Activated naive CD4-positive, alpha-beta T cell treated with anti-CD3 and anti-CD28 coated beads, Interleukin-2, amount 50 U/mL, for 72 hours (primary cell): ENCODE measurements around the gene PITPNC1. TPM values are rescaled to one million over a fixed set of nuclear protein-coding genes. Genes with fewer than 3 reads are reported as not detected.
"Not testable (repeated sequence)": the region's sequence is repeated elsewhere in the genome, so short reads cannot be mapped to it uniquely, and the experiment has no call there.

Source experiments
- ATAC-seq, 2 donors: fragments of 150-1000 bp; cut with Tn5 transposase; 2 replicates each; pipeline ENCODE4 v1.10.0; 2021; ENCODE audit warnings: mild to moderate bottlenecking in 2 of 2, moderate library complexity in 2 of 2
- DNase-seq, 2 donors: peaks; one replicate each; pipeline ENCODE4 v3.0.0; 2021 to 2022; ENCODE audit warnings: low spot score in 2 of 2
- H3K27ac Mint-ChIP-seq, 2 donors: one replicate each; pipeline ENCODE4 v1.8.0; 2022; ENCODE audit warnings: mild to moderate bottlenecking in 2 of 2, mixed read lengths in 2 of 2
- H3K36me3 Mint-ChIP-seq, 2 donors: one replicate each; pipeline ENCODE4 v1.8.0; 2022; ENCODE audit warnings: mixed read lengths in 2 of 2
- H3K9me3 Mint-ChIP-seq, 2 donors: one replicate each; pipeline ENCODE4 v1.8.0; 2022; ENCODE audit warnings: mixed read lengths in 2 of 2
- total RNA-seq, 2 donors: library from RNA; stranded (reverse); gene quantifications; one replicate each; pipeline ENCODE4 v1.2.3, GENCODE V29; 2022

The PITPNC1 gene
- total RNA-seq, 2 donors from 2014 or later: 56.8 to 65.3 TPM

DNA sequence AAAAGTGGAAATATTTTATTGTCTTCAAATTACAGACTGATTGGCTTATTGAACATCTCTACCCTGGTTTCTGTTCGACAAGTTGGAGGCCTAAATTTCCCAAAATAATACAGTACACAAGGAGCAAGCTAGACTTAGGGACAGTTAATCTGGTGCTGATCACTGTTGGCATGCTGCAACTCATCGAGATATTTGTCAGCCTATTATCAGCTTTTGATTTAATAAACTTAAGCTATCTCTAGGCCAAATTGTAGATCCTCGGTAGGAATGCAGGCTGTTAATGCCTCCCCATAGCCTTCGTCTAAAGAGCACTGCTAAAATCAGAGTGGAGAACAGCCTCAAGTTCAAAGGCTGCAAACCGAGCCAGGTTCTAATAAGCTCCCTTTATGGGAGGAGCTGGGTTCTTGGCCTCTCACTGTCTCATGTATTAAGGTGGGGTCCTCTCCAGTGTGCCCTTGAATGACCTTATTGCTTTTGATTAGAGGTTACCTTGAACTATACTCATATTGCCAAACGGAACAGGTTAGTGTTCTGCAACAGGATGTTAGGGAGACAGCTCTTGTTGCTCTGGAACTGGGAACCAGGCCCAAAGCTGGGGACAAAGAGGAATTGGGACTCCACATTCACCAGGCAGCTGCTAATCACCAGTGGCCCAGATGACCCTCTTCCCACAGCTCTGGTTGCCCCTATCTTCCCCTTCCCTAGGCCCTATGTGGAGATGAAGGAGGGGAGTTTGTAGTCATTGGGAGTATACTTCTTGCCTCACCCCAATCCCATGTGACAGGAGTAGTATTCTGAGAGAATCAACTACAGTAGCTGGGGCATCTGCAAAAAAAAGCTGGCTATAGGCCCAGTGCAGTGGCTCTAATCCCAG, 271.2 kb downstream of the PITPNC1 start:
- DNase-seq (no peak), ATAC-seq (no peak)
- peak overlapping the region; percentile 27 to 44 for H3K27ac Mint-ChIP-seq
- H3K9me3 Mint-ChIP-seq: no peaks in the 10 kb centered on the region
- peaks cover 0 to 10% of the 10 kb centered on the region in 2 donors for H3K36me3 Mint-ChIP-seq

DNA sequence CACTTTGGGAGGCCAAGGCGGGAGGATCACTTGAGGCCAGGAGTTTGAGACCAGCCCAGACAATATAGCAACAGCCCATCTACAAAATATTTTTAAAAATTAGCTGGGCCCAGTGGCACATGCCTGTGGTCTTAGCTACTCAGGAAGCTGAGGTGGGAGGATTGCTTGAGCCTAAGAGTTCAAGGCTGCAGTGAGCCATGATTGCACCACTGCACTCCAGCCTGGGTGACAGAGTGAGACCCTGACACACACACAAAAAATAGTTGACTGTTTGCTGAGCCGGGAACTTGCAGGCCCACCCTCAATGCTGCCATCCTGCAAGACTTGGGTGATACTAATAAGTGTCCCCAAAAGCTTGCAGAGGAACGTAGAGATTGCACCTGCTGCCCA, 271.8 kb downstream of the PITPNC1 start:
- peaks cover 0 to 11% of the 10 kb centered on the region in 2 donors for H3K36me3 Mint-ChIP-seq
- not testable (repeated sequence) for DNase-seq, ATAC-seq, H3K9me3 Mint-ChIP-seq
- peak overlapping the region in 1 of 2 donors; percentile 44 for H3K27ac Mint-ChIP-seq

DNA sequence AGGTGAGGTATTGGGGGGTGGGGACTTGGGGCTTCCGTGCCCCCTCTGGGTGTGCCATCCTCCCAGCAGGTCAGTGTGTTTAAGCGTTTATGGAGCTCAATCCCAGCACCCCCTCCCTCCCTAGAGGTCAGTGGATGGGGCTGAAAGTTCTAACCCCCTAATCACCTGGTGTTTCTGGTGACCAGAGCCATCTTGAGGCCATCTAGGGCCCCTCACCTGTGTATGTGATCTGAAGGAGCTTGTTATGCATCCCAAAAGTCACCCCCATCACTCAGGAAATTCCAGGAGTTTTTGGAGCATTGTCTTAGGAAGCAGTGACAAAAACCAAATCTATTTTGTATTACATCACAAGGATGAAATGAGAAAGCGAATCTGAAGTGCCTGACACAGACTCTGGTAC, 272.8 kb downstream of the PITPNC1 start:
- H3K36me3 Mint-ChIP-seq: peaks cover 0 to 15% of the 10 kb centered on the region in 2 donors
- no peaks in the 10 kb centered on the region for H3K9me3 Mint-ChIP-seq
- ATAC-seq: no peak
- no peak for DNase-seq
- no peak overlapping the region for H3K27ac Mint-ChIP-seq

DNA sequence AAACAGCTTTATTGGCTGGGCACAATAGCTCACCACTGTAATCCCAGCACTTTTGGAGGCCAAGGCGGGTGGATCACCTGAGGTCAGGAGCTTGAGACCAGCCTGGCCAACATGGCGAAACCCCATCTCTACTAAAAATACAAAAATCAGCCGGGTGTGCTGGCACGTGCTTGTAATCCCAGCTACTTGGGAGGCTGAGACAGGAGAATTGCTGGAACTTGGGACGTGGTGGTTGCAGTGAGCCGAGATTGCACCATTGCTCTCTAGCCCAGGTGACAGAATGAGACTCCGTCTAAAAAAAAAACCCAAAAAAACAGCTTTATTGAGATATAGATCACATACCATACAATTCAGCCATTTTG, 274.1 kb downstream of the PITPNC1 start:
- ATAC-seq, DNase-seq, H3K9me3 Mint-ChIP-seq, H3K27ac Mint-ChIP-seq: not testable (repeated sequence)
- H3K36me3 Mint-ChIP-seq: peaks cover 3 to 15% of the 10 kb centered on the region in 2 donors

DNA sequence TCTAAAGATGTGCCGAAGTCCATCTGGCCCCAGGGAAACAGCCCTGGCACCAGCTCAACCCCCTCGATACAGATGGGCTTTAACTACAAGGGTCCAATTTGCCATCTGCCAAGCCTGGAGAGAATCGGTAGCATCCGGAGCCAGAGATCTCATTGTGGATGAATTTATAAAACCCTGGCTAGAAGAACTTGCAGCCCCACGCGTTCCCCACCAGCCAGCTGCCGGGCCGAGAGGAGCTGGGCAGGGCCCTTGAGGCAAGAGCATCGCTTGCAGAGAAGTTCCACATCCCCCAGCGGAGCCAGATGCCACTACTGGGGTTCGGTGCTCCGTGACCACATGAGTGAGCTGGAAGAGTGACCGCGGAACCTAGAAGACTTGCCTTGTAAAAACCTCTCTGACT, 275.4 kb downstream of the PITPNC1 start:
- no peak for DNase-seq
- no peak for ATAC-seq
- Mint-ChIP-seq H3K27ac (peak overlapping the region in 1 of 2 donors; percentile 67), H3K9me3 (peaks cover 0 to 9% of the 10 kb centered on the region in 2 donors), H3K36me3 (peaks cover 14 to 15% of the 10 kb centered on the region in 2 donors)

DNA sequence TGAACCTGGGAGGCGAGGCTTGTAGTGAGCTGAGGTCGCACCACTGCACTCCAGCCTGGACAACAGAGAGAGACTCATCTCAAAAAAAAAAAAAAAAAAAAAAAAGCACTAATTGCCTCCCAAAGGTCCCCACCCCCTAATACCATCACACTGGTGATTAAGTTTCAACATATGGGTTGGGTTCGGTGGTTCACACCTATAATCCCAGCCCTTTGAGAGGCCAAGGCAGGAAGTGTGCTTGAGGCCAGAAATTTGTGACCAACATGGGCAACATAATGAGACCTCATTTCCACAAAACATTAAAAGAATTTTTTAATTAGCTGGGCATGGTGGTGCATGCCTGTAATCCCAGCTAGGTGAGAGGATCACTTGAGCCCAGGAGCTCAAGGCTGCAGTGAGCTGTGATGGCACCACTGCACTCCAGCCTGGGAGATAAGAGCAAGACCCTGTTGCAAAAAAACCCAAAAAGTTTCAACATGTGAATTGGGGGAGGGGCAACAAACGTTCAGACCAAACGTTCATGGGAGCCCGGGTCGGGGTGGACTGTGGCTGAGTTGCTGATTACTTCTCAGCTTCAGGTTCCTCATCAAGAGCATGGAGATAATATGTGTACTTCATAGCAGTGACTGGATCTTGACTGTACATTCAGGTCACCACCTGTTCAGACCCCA, 278.5 kb downstream of the PITPNC1 start:
- Mint-ChIP-seq H3K36me3 (peaks cover 33 to 36% of the 10 kb centered on the region in 2 donors), H3K27ac (no peak overlapping the region), H3K9me3 (peaks cover 0 to 23% of the 10 kb centered on the region in 2 donors)
- no peak for DNase-seq
- no peak for ATAC-seq

DNA sequence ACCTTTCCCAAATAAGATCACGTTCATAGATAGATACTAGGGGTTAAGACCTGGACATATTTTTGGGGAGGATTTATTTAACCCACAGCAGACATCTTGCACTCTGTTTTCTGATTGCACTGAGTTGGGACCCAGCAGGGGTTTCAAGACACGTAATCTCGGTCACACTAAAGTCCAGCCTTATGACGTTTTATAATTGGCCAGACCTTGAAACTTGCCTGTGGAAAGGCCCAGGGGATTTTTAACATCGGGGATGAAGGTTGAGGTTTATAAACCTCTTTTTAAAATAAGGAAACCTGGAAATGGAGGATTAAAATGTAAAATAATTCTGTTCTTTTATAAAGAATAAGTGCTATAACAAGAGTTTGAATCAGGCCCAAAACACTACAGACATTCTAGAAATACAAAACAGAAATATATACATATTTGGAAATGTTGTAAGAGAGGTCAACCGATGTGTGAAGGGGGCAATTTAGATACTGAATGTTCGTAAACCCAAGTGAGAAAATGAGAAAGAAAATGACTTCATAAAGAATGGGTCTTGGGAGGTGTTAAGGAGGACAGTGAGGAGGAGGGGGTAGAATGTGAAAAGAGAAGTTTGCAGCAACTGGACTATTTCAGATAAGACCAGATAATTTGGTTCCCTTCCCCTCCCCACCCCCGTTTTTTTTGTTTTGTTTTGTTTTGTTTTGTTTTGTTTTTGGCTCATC, 279.6 kb downstream of the PITPNC1 start:
- Mint-ChIP-seq H3K27ac (no peak overlapping the region), H3K36me3 (peaks cover 38 to 43% of the 10 kb centered on the region in 2 donors), H3K9me3 (peaks cover 0 to 29% of the 10 kb centered on the region in 2 donors)
- DNase-seq (no peak), ATAC-seq (no peak)

DNA sequence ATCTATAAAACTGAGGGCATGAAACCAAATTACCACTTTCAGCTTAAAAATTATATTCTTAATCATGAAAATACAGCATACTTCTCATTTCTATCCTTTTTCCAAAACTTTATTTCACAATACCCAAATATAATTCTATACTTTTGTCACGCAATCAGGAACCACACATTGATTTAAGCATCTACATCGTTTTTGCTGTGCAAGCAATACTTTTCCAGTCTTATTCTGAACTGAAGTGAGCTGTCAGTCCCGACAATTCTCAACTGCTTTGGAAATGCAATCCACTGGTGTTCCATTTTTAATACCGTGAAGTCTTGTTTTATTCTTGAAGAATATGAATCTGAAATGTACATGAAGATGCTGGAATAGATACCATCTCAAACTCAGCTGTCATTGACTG, 280.5 kb downstream of the PITPNC1 start:
- Mint-ChIP-seq H3K9me3 (peaks cover 0 to 29% of the 10 kb centered on the region in 2 donors), H3K36me3 (peaks cover 35 to 46% of the 10 kb centered on the region in 2 donors), H3K27ac (peak overlapping the region; percentile 6 to 37)
- ATAC-seq: no peak
- no peak for DNase-seq

DNA sequence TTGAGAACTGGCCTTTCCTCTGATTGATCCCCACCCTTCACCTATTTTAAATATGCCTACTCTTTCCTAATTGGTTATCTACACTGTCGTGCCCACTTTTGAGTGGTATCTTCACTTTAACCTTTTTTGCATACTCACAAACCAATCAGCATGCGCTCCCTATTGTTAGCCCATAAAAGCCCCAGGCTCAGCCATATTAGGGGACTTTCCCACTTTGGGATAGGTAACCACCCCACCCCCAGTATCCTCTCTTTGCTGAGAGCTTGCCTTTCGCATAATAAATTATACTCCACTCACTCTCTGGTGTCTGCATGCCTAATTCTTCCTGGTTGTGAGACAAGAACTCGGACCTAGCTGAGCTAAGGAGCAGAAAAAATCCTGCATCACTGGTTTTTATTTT, 281.2 kb downstream of the PITPNC1 start:
- no peak overlapping the region for H3K27ac Mint-ChIP-seq

DNA sequence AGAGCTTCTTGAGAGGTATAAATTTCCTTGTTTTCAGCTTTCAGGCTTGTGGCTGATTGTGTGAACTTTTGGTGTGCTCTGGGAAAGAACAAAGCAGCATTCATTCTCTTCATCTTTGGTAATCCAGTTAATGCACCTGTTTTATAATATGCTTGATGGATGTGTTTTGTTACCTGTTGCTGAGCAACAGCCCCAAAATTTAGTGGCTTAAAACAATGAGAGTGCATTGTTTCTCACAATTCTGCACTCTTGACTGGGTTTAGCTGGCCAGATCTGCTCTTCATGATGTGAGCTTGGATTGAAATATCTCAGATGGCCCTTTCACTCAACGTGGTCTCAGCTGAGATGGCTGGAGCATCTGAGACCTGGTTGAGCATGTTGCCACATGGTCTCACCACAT, 281.9 kb downstream of the PITPNC1 start:
- Mint-ChIP-seq H3K27ac (no peak overlapping the region), H3K36me3 (peaks cover 26 to 49% of the 10 kb centered on the region in 2 donors), H3K9me3 (peaks cover 0 to 29% of the 10 kb centered on the region in 2 donors)
- no peak for DNase-seq
- ATAC-seq: no peak

More for the DNA sequence above, 281.2 kb downstream of the PITPNC1 start:
- DNase-seq (no peak), ATAC-seq (no peak)
- peaks cover 0 to 29% of the 10 kb centered on the region in 2 donors for H3K9me3 Mint-ChIP-seq
- peaks cover 29 to 49% of the 10 kb centered on the region in 2 donors for H3K36me3 Mint-ChIP-seq

DNA sequence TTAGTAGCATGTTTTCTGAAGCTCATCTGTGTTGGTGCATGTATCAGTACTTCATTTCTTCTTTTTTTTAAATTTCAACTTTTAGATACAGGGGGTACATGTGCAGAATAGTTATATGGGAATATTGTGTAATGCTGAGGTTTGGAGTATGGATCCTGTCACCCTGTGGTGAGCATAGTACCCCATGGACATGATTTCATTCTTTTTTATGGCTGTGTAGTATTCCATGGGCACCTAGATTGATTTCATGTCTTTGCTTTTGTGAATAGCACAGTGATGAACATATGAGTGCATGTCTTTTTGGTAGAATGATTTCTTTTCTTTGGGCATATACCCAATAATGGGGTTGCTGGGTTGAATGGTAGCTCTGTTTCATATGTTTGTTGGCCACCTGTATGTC, 285.6 kb downstream of the PITPNC1 start:
- H3K9me3 Mint-ChIP-seq: peaks cover 0 to 20% of the 10 kb centered on the region in 2 donors
- H3K27ac Mint-ChIP-seq: no peak overlapping the region
- H3K36me3 Mint-ChIP-seq: peaks cover 21 to 32% of the 10 kb centered on the region in 2 donors
- ATAC-seq (no peak), DNase-seq (no peak)

DNA sequence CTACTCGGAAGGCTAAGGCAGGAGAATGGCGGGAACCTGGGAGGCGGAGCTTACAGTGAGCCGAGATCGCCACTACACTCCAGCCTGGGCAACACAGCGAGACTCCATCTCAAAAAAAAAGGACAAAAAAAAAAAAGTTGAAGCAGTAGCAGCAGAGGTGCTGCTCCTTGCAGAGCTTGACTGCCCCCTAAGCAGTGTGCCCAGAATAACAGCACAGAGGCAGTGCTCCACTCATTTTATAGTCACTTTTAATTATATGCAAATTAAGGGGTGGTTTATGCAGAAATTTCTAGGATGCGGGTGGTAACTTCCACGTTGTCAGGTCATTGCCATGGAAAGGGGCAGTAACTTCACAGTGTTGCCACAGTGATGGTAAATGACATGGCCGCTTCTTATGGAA, 286.4 kb downstream of the PITPNC1 start:
- Mint-ChIP-seq H3K9me3 (peaks cover 0 to 16% of the 10 kb centered on the region in 2 donors), H3K36me3 (peaks cover 13 to 30% of the 10 kb centered on the region in 2 donors), H3K27ac (no peak overlapping the region)
- DNase-seq (no peak), ATAC-seq (no peak)

DNA sequence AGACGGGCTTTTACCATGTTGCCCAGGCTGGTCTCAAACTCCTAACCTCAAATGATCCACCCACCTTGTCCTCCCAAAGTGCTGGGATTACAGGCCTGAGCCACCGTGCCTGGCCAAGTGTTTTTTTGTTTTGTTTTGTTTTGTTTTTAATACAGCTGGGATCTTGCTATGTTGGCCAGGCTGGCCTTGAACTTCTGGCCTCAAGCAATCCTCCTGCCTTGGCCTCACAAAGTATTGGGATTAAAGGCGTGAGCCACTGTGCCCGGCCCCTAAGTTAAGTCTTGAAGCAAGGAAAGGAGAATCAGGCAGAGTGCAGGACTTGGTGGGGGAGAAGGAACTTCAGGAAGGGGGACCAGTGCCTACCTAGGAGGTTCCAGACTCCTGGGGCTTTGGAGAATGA, 288.9 kb downstream of the PITPNC1 start:
- Mint-ChIP-seq H3K27ac (peak overlapping the region in 1 of 2 donors; percentile 81), H3K36me3 (peaks cover 5 to 17% of the 10 kb centered on the region in 2 donors), H3K9me3 (peaks cover 0 to 5% of the 10 kb centered on the region in 2 donors)
- ATAC-seq: no peak
- DNase-seq: no peak

DNA sequence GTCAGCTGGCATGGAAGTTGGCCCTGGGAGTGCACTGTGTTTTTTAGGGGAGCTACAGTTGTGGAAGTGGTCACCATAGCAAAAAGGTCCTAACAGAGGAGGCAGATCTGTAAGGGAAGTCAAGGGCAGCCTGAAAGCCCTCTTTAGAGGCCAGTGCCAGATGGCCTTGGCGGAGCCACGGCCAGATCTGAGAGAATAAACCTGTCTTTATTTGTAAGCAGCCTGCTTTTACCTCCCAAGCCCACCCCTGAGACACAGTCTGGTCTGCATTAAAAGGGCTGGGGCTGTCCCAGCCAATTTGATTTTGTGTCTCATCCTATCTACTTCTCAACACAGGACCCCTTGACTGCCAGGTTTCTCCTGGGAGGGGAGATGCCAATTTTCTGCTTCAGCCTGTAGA, 289.6 kb downstream of the PITPNC1 start:
- Mint-ChIP-seq H3K9me3 (no peaks in the 10 kb centered on the region), H3K27ac (peak overlapping the region in 1 of 2 donors; percentile 81), H3K36me3 (peaks cover 0 to 10% of the 10 kb centered on the region in 2 donors)
- ATAC-seq (no peak), DNase-seq (no peak)

DNA sequence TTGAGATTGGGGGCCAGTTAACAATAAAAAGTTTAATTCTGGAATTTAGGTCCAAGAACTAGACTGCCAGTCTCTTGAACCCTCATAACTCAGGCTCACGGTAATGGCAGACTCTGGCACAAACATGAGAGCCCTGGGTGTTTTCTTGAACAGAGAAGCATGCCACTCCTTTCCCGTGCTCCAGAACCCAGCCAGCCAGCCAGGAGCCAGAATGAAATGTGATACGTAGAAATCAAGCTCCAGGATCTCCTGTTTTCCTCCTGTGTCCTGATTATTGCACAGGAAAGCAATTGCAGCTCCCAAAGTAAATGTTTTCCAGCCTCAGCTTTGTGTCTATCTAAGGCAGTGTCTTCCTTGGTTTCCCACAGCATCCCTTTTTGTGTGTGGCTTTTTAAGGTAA, 294.4 kb downstream of the PITPNC1 start:
- ATAC-seq (no peak), DNase-seq (no peak)
- H3K36me3 Mint-ChIP-seq: peaks cover 0 to 5% of the 10 kb centered on the region in 2 donors
- peak overlapping the region in 1 of 2 donors; percentile 12 for H3K27ac Mint-ChIP-seq
- no peaks in the 10 kb centered on the region for H3K9me3 Mint-ChIP-seq

DNA sequence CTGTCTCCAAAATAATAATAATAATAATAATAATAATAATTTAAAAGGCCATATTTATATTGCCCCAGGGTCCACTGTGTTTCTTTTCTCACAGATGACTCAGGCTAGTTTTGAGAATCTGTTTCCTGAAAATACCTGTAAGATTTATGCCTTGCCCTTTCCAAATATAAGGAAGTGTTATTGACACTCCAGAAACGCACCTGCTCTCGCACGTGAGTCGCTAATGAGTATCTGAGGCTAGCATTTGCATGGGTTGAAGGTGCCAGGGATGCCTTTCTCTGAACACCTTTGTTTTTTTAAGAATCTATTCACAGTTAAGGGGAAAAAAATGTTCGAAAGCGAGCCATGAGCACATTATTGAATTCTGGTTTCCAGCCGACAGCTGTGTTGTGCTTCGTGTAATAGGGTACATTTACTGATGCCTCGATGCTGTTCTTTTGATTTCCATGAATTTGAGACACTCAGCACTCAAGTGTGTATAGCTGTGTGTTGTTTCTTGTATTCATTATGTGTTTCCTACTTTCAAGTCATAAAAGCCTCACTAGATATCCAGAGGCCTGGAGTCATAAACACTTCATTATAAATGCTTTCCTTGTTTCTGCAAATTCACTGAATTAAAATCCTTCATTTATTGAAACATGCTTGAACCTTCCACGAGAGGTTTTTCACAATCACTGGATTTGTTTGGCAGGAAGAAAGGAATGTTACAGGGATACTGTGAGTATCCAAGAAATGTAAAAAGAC, 295.7 kb downstream of the PITPNC1 start:
- ATAC-seq: no peak
- no peak overlapping the region for H3K27ac Mint-ChIP-seq
- peaks cover 0 to 5% of the 10 kb centered on the region in 2 donors for H3K36me3 Mint-ChIP-seq
- H3K9me3 Mint-ChIP-seq: no peaks in the 10 kb centered on the region
- no peak for DNase-seq
